ENCODE data around the gene PRR36.

DNA sequence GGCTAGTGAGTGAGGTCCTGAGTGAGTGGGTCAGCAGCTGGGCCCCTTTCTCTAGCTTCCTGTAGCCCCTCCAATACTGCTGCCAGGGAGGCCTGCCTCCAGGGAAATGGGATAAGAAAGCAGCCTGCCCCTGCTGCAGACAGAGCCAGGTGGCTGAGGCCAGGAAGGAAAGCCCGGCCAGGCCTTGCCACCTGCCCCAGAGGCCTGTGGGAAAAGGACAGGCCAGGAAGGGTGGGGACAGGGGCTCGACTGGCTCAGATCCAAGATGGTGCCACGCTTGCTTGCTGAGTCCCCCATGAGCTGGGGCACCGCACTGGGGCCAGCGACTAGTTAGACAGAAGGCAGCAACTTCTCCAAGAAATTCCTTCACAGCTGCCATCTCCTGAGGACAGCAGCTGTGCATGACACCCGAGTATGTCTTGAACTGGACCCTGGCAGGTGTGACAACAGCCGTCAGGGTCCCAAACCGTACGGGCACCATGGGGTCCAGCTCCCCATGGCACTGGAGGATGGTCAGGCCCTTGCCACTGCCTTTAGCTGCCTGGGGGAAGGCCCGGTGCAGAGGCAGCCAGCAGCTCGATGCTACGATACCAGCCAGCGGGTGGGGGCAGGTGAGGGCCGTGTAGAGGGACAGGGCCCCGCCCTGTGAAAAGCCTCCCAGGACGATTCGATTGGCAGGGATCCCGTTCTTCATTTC lies 5.1 kb upstream of the PRR36 start:
- TF ChIP-seq, protein P1, sequence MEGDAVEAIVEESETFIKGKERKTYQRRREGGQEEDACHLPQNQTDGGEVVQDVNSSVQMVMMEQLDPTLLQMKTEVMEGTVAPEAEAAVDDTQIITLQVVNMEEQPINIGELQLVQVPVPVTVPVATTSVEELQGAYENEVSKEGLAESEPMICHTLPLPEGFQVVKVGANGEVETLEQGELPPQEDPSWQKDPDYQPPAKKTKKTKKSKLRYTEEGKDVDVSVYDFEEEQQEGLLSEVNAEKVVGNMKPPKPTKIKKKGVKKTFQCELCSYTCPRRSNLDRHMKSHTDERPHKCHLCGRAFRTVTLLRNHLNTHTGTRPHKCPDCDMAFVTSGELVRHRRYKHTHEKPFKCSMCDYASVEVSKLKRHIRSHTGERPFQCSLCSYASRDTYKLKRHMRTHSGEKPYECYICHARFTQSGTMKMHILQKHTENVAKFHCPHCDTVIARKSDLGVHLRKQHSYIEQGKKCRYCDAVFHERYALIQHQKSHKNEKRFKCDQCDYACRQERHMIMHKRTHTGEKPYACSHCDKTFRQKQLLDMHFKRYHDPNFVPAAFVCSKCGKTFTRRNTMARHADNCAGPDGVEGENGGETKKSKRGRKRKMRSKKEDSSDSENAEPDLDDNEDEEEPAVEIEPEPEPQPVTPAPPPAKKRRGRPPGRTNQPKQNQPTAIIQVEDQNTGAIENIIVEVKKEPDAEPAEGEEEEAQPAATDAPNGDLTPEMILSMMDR (IDR thresholded peaks at IDR 0.05), result no peak
- no peak for TF ChIP-seq POLR2A (IDR thresholded peaks at IDR 0.05)
- TF ChIP-seq POLR2AphosphoS5 (IDR thresholded peaks at IDR 0.05), result no peak
